ENCODE measurements around the gene CD300H.
"Not testable (repeated sequence)": the region's sequence is repeated elsewhere in the genome, so short reads cannot be mapped to it uniquely, and the experiment has no call there.

CD300H gene

GRCh38 chr17:74526681-74527080, 40.6 kb downstream of the CD300H start:
- no peak for DNase-seq (ENCODE audit: low read depth)

GRCh38 chr17:74525781-74526288, 41.5 kb downstream of the CD300H start:
- DNase-seq (ENCODE audit: low read depth): no peak

GRCh38 chr17:74525465-74525725, 41.9 kb downstream of the CD300H start:
- no peak for DNase-seq (ENCODE audit: low read depth)

GRCh38 chr17:74524653-74525464, 42.5 kb downstream of the CD300H start:
- DNase-seq (ENCODE audit: low read depth): no peak

GRCh38 chr17:74523308-74523707, 44.0 kb downstream of the CD300H start:
- no peak for DNase-seq (ENCODE audit: low read depth)

GRCh38 chr17:74522381-74523105, 44.8 kb downstream of the CD300H start:
- DNase-seq (ENCODE audit: low read depth): no peak

GRCh38 chr17:74521701-74522201, 45.6 kb downstream of the CD300H start:
- DNase-seq (ENCODE audit: low read depth): no peak

- no peak for DNase-seq (ENCODE audit: low read depth)
Observed at GRCh38 chr17:74520790-74521480, 46.4 kb downstream of the CD300H start.

- no peak for DNase-seq (ENCODE audit: low read depth)
Observed at GRCh38 chr17:74520016-74520434, 47.3 kb downstream of the CD300H start.

GRCh38 chr17:74518413-74518981, 48.8 kb downstream of the CD300H start:
- DNase-seq (ENCODE audit: low read depth): not testable (repeated sequence)

- no peak for DNase-seq (ENCODE audit: low read depth)
Observed at GRCh38 chr17:74516561-74517328, 50.6 kb downstream of the CD300H start.

- no peak for DNase-seq (ENCODE audit: low read depth)
Observed at GRCh38 chr17:74515941-74516340, 51.4 kb downstream of the CD300H start.

- DNase-seq (ENCODE audit: low read depth): no peak
Observed at GRCh38 chr17:74514632-74515334, 52.5 kb downstream of the CD300H start.

- peak; percentile 28 for DNase-seq (ENCODE audit: low read depth)
Observed at GRCh38 chr17:74513987-74514631, 53.2 kb downstream of the CD300H start.

- no peak for DNase-seq (ENCODE audit: low read depth)
Observed at GRCh38 chr17:74512624-74513091, 54.7 kb downstream of the CD300H start.

GRCh38 chr17:74512036-74512435, 55.3 kb downstream of the CD300H start:
- DNase-seq (ENCODE audit: low read depth): no peak

Measured in stimulated activated CD8-positive, alpha-beta memory T cell treated with anti-CD3 and anti-CD28 coated beads, Interleukin-12 subunit alpha, Interleukin-12 subunit beta, amount 100 ng/mL, for 1 hour (primary cell).